K562 (cell line): ENCODE measurements around the gene SLC4A11. TPM values are rescaled to one million over a fixed set of nuclear protein-coding genes. Genes with fewer than 3 reads are reported as not detected.

ENCODE experiments used
- ARID4B ChIP-seq: sonication (generic); formaldehyde crosslinking; IDR thresholded peaks from 2 replicates; pipeline ENCODE4 v1.8.0; 2022; ENCODE audit warnings: mild to moderate bottlenecking, missing genetic modification reagents
- CEBPG ChIP-seq, 3 experiments: fragments of 200-800 bp in 1 of 3; sonication (Bioruptor generic) in 1 of 3; sonication (generic) in 1 of 3; formaldehyde crosslinking in 1 of 3; IDR thresholded peaks in 2 of 3; conservative IDR thresholded peaks in 1 of 3; 2 replicates each; pipeline versions ENCODE4 v1.6.1 to v1.8.0; 2016 to 2022; ENCODE audit warnings: missing compliant biosample characterization in 2 of 3, missing genetic modification characterization in 2 of 3, mild to moderate bottlenecking in 1 of 3, missing genetic modification reagents in 1 of 3
- CHD1 ChIP-seq: fragments of 200-600 bp; sonication (generic); IDR thresholded peaks from one replicate; pipeline ENCODE4 v1.6.1; 2012; ENCODE audit warnings: mild to moderate bottlenecking, moderate library complexity, low read length, inconsistent platforms
- CTBP1 ChIP-seq: fragments of 450-650 bp; IDR thresholded peaks from 2 replicates; pipeline ENCODE4 v1.6.1; 2016; ENCODE audit warnings: borderline replicate concordance
- CXXC5 ChIP-seq: fragments of 250-450 bp; sonication (Bioruptor Pico); IDR thresholded peaks from 2 replicates; pipeline ENCODE4 v1.8.0; 2022; ENCODE audit warnings: inconsistent platforms, mild to moderate bottlenecking, moderate library complexity
- E2F3 ChIP-seq: fragments of 250-450 bp; sonication (Bioruptor Pico); IDR thresholded peaks from 2 replicates; pipeline ENCODE4 v1.4.0; 2020; ENCODE audit warnings: mild to moderate bottlenecking
- ELF4 ChIP-seq: fragments of 450-650 bp; formaldehyde crosslinking; IDR thresholded peaks from 2 replicates; pipeline ENCODE4 v1.4.0; 2022; ENCODE audit warnings: missing genetic modification characterization
- GABPB1 ChIP-seq: sonication (generic); formaldehyde crosslinking; IDR thresholded peaks from 2 replicates; pipeline ENCODE4 v1.8.0; 2022; ENCODE audit warnings: mild to moderate bottlenecking, missing genetic modification reagents
- GATAD2A ChIP-seq: fragments of 450-650 bp; IDR thresholded peaks from 2 replicates; pipeline ENCODE4 v1.6.1; 2017
- KDM4B ChIP-seq, 2 experiments: fragments of 450-650 bp in 1 of 2; sonication (generic) in 1 of 2; IDR thresholded peaks; 2 replicates each; pipeline ENCODE4 v1.6.1; 2016 to 2017; ENCODE audit warnings: borderline replicate concordance in 2 of 2, antibody characterized with exemption in 1 of 2, low read depth in 1 of 2, mild to moderate bottlenecking in 1 of 2
- KDM5B ChIP-seq: fragments of 200-600 bp; sonication (generic); IDR thresholded peaks from 2 replicates; pipeline ENCODE4 v1.6.1; 2012; ENCODE audit warnings: low read depth, mild to moderate bottlenecking, moderate library complexity, low read length, control low read depth, inconsistent platforms; ENCODE audit not compliant: insufficient replicate concordance
- MEIS2 ChIP-seq: fragments of 450-650 bp; IDR thresholded peaks from 2 replicates; pipeline ENCODE4 v1.6.1; 2014; ENCODE audit warnings: mild to moderate bottlenecking; ENCODE audit not compliant: partially characterized antibody
- PHF8 ChIP-seq: fragments of 200-600 bp; sonication (generic); IDR thresholded peaks from 2 replicates; pipeline ENCODE4 v1.6.1; 2012; ENCODE audit warnings: mixed run types, mild to moderate bottlenecking, inconsistent platforms, low read length, moderate library complexity, borderline replicate concordance
- POLR2G ChIP-seq: fragments of 200-400 bp; formaldehyde crosslinking; IDR thresholded peaks from 2 replicates; pipeline ENCODE4 v1.6.1; 2017; ENCODE audit warnings: low read depth, mild to moderate bottlenecking, antibody characterized with exemption, low read length, moderate library complexity
- PTRF ChIP-seq: fragments of 450-650 bp; IDR thresholded peaks from 2 replicates; pipeline ENCODE4 v1.6.1; 2016; ENCODE audit warnings: mild to moderate bottlenecking, missing genetic modification characterization, missing compliant biosample characterization
- RBBP5 ChIP-seq: fragments of 200-600 bp; sonication (generic); IDR thresholded peaks from 2 replicates; pipeline ENCODE4 v1.6.1; 2012; ENCODE audit warnings: borderline replicate concordance, mild to moderate bottlenecking, low read length, control low read depth, inconsistent platforms; ENCODE audit not compliant: insufficient read depth, poor library complexity, severe bottlenecking
- TAF1 ChIP-seq: IDR thresholded peaks from 2 replicates; pipeline ENCODE4 v1.6.1; 2011; ENCODE audit warnings: mild to moderate bottlenecking, low read length, moderate library complexity; ENCODE audit not compliant: insufficient read depth, control insufficient read depth, severe bottlenecking; ENCODE audit errors: extremely low read depth
- ZBTB17 ChIP-seq: fragments of 450-650 bp; formaldehyde crosslinking; IDR thresholded peaks from 2 replicates; pipeline ENCODE4 v1.4.0; 2020; ENCODE audit warnings: mild to moderate bottlenecking
- ZNF232 ChIP-seq: sonication (generic); formaldehyde crosslinking; IDR thresholded peaks from 2 replicates; pipeline ENCODE4 v1.8.0; 2022; ENCODE audit warnings: mild to moderate bottlenecking, missing genetic modification reagents
- ZNF431 ChIP-seq: sonication (generic); formaldehyde crosslinking; IDR thresholded peaks from 2 replicates; pipeline ENCODE4 v1.8.0; 2022; ENCODE audit warnings: mild to moderate bottlenecking, missing genetic modification reagents
- ZSCAN29 ChIP-seq: fragments of 450-650 bp; IDR thresholded peaks from 2 replicates; pipeline ENCODE4 v1.6.1; 2017
- polyA plus RNA-seq, 8 experiments: library from polyadenylated mRNA; depleted of rRNA in 4 of 8; stranded (reverse) in 5 of 8; unstranded in 3 of 8; fragments of >200 nt; fragmentation: Nextera tagmentation in 2 of 8; fragmentation: Illumina TruSeq in 1 of 8; extraction: Ambion mirVana in 2 of 8; extraction: Trizol in 1 of 8; gene quantifications; 2 replicates each; pipeline versions ENCODE4 v1.2.1 to v1.2.3, GENCODE V29; 2011 to 2014; ENCODE audit warnings: inconsistent platforms in 1 of 8, missing spikeins in 1 of 8
- total RNA-seq, 7 experiments: library from RNA; depleted of rRNA in 6 of 7; stranded (reverse); fragments of >200 nt in 6 of 7; fragmentation: Illumina TruSeq in 2 of 7; extraction: Trizol in 2 of 7; gene quantifications; 2 replicates each; pipeline versions ENCODE4 v1.2.1 to v1.2.3, GENCODE V29; 2011 to 2021; ENCODE audit warnings: low replicate concordance in 1 of 7
- TF ChIP-seq, protein P1 (sequence below), 2 experiments: fragments of 250-450 bp in 1 of 2; fragments of 450-650 bp in 1 of 2; sonication (Bioruptor Pico) in 1 of 2; IDR thresholded peaks; 2 replicates each; pipeline versions ENCODE4 v1.6.1 to v1.8.0; 2016 to 2021; ENCODE audit warnings: mild to moderate bottlenecking in 2 of 2, moderate library complexity in 2 of 2, missing compliant biosample characterization in 1 of 2, missing genetic modification characterization in 1 of 2

The SLC4A11 gene
- total and polyA plus RNA-seq, 9 of the 15 experiments (the other 6 are each of a cell fraction or from before 2014, with no cell fraction given), result 0.10 to 2.0 (median 0.20) TPM

DNA sequence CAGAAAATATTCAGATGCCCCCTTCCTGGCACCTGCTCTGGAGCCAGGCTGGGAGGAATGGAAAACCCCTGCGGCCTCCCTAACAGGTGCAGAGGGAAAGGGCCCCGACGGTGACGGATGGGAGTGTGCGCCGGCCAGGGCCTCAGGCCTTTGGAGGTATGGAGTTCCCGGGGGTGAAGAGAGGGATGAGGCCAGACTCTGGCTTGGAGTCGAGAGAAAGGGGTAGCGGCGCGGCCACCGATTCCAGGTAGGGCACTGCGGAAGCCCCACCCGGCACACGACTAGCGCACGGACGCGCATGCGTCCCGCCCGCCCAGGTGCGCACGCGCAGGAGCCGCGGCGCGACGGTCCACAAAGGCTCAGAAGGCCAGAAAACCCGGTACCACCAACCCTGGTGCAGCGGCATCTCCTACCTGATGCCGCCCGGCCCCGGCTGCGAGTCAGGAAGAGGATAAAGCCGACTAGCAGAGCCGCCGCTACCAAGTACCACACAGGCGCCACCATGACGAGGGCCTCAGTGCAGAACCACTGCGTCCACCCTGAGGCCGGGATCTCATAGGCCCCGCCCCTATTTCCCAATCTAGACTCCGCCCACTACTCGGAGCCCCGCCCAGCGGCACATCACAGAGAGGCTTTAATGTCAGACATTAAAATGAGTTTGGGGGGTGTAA, 34.7 kb downstream of the SLC4A11 start, which contains the start of gene DDRGK1 (continued):
- TF ChIP-seq CEBPG (CRISPR knock-in tag; IDR thresholded peaks at IDR 0.05), result peak; percentile 93
- peak; percentile 82 to 94 for TF ChIP-seq CEBPG (tag; conservative IDR thresholded peaks at IDR 0.05 in 1 of 2, IDR thresholded peaks at IDR 0.05 in 1 of 2)
- peak; percentile 80 for TF ChIP-seq PHF8
- TF ChIP-seq MEIS2, result peak; percentile 97
- TF ChIP-seq, protein P1, sequence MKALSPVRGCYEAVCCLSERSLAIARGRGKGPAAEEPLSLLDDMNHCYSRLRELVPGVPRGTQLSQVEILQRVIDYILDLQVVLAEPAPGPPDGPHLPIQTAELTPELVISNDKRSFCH (CRISPR knock-in tag; IDR thresholded peaks at IDR 0.05), result no peak
- TF ChIP-seq, protein P1 (tag; IDR thresholded peaks at IDR 0.05), result peak; percentile 19; the same call in 1 of the 2 replicates
- peak; percentile 76 for TF ChIP-seq RBBP5
- TF ChIP-seq ELF4 (CRISPR knock-in tag), result no peak
- 0 out of 2 replicates have a peak, but pooled peaks have one; percentile 46 for TF ChIP-seq ZNF431
- TF ChIP-seq ZSCAN29, result no peak
- TF ChIP-seq ZBTB17 (CRISPR knock-in tag), result no peak
- TF ChIP-seq ARID4B (CRISPR knock-in tag), result 0 out of 2 replicates have a peak, but pooled peaks have one; percentile 63
- peak; percentile 49 for TF ChIP-seq CHD1
- peak; percentile 86 for TF ChIP-seq POLR2G
- TF ChIP-seq ZNF232 (CRISPR knock-in tag), result 0 out of 2 replicates have a peak, but pooled peaks have one; percentile 76
- no peak for TF ChIP-seq E2F3 (CRISPR knock-in tag)
- no peak for TF ChIP-seq KDM4B (IDR thresholded peaks at IDR 0.05; ENCODE audit: borderline replicate concordance in 2 of 2, low read depth in 1 of 2)
- TF ChIP-seq TAF1, result peak; percentile 57
- peak; percentile 56 for TF ChIP-seq CXXC5 (CRISPR knock-in tag)
- peak; percentile 63 for TF ChIP-seq KDM5B
- TF ChIP-seq CTBP1, result 0 out of 2 replicates have a peak, but pooled peaks have one; percentile 34
- TF ChIP-seq GATAD2A, result no peak
- no peak for TF ChIP-seq PTRF (tag)
- TF ChIP-seq GABPB1, result peak; percentile 62
